ENCODE data around the gene KIF5B. TPM values are rescaled to one million over a fixed set of nuclear protein-coding genes. Genes with fewer than 3 reads are reported as not detected.

The KIF5B gene
- total RNA-seq, 1 donor from 2014 or later = 105 TPM

DNA sequence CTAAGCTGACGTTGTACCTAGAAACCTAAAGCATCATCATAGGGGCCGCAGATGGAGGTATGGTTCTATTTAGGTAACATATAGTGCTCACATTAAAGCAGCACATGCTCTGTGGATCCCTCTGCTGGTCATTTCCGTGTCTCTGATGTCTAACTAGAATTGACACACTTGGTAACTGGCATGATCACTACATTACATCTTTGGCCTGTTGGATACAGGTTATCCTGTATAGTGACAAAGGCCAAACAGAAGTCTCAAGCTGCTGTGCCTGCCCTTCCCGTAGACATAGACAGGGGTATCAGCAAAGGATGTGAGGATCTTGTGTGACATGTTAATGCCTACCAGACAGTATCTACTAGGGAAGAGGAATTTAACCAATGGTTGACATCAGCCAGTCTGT lies 51.2 kb downstream of the KIF5B start:
- Mint-ChIP-seq H3K9me3 (ENCODE audit: unreplicated experiment) (no peaks in the 10 kb centered on the region), H3K27ac (ENCODE audit: unreplicated experiment) (peak overlapping the region; percentile 29), H3K36me3 (ENCODE audit: unreplicated experiment) (no peaks in the 10 kb centered on the region), H3K4me1 (ENCODE audit: low read depth, unreplicated experiment) (peaks cover 24% of the 10 kb centered on the region), H3K27me3 (ENCODE audit: unreplicated experiment) (peaks cover 5% of the 10 kb centered on the region), H3K4me3 (ENCODE audit: unreplicated experiment) (no peak overlapping the region)
- TF ChIP-seq, protein P1, sequence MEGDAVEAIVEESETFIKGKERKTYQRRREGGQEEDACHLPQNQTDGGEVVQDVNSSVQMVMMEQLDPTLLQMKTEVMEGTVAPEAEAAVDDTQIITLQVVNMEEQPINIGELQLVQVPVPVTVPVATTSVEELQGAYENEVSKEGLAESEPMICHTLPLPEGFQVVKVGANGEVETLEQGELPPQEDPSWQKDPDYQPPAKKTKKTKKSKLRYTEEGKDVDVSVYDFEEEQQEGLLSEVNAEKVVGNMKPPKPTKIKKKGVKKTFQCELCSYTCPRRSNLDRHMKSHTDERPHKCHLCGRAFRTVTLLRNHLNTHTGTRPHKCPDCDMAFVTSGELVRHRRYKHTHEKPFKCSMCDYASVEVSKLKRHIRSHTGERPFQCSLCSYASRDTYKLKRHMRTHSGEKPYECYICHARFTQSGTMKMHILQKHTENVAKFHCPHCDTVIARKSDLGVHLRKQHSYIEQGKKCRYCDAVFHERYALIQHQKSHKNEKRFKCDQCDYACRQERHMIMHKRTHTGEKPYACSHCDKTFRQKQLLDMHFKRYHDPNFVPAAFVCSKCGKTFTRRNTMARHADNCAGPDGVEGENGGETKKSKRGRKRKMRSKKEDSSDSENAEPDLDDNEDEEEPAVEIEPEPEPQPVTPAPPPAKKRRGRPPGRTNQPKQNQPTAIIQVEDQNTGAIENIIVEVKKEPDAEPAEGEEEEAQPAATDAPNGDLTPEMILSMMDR (IDR thresholded peaks at IDR 0.05; ENCODE audit: partially characterized antibody, unreplicated experiment) = peak; percentile 60
- peak; percentile 36 for DNase-seq

DNA sequence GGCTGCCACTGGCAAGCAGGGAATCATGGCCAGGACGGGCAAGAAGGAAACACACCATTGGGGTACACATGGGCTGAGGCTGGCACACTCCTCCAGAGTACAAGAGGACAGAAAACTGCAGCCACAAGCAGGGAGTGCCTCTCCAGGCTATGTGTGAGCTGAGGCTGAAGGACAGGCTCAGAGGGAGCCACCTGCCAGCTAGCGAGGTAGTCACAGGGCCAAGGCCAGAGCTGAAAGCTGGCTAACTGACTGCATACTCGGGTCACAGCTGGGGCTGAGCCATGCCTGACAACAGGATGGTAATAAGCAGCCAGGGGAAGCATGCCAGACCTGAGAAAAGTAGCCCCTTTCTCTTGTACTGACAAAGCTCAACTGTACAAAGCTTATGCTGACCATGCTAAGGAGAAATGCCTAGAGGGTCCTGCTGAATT lies 52.0 kb downstream of the KIF5B start:
- peaks cover 24% of the 10 kb centered on the region for H3K4me1 Mint-ChIP-seq (ENCODE audit: low read depth, unreplicated experiment)
- DNase-seq = peak; percentile 57
- no peaks in the 10 kb centered on the region for H3K9me3 Mint-ChIP-seq (ENCODE audit: unreplicated experiment)
- no peak overlapping the region for H3K4me3 Mint-ChIP-seq (ENCODE audit: unreplicated experiment)
- H3K27ac Mint-ChIP-seq (ENCODE audit: unreplicated experiment) = peak overlapping the region; percentile 20
- no peaks in the 10 kb centered on the region for H3K36me3 Mint-ChIP-seq (ENCODE audit: unreplicated experiment)
- TF ChIP-seq, protein P1 (IDR thresholded peaks at IDR 0.05; ENCODE audit: partially characterized antibody, unreplicated experiment) = no peak
- H3K27me3 Mint-ChIP-seq (ENCODE audit: unreplicated experiment) = peaks cover 5% of the 10 kb centered on the region

DNA sequence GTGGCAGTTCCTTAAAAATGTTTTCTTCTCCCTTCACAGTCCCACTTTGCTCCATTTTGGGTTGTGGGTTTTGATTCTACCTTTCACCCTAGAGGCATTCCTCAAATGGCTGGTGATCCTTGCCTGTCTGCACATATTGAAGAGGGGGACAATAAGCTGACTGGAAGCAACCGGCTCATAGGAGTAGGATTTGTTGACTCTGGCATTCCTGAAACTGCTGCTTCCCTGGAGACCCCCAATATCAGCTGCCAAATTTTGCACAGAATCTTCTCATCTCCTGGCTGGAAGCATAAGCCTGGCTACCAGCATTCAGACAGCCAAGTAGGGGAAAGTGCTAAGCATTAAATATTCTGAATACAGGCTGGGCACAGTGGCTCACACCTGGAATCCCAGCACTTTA lies 53.7 kb downstream of the KIF5B start:
- H3K27ac Mint-ChIP-seq (ENCODE audit: unreplicated experiment) = no peak overlapping the region
- TF ChIP-seq, protein P1 (IDR thresholded peaks at IDR 0.05; ENCODE audit: partially characterized antibody, unreplicated experiment) = no peak
- H3K36me3 Mint-ChIP-seq (ENCODE audit: unreplicated experiment) = no peaks in the 10 kb centered on the region
- peaks cover 24% of the 10 kb centered on the region for H3K4me1 Mint-ChIP-seq (ENCODE audit: low read depth, unreplicated experiment)
- no peaks in the 10 kb centered on the region for H3K9me3 Mint-ChIP-seq (ENCODE audit: unreplicated experiment)
- peaks cover 5% of the 10 kb centered on the region for H3K27me3 Mint-ChIP-seq (ENCODE audit: unreplicated experiment)
- no peak for DNase-seq
- no peak overlapping the region for H3K4me3 Mint-ChIP-seq (ENCODE audit: unreplicated experiment)

DNA sequence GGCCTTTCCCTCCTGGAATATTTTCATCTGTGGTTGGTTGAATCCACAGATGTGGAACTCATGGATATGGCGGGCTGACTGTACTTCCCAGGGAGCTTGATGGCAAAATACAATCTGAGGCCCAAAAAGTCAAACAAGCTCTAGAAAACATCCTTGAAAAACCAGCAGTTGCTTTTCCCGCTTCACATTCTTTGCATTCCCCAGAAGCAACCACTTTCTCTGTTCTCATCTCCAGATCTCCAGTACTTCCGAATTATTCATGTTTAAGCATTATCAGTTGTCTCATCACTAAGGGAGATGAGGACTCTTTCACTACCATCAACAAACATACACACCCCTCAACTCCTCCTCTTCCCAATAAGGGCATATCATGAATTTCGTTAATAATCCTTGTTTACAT lies 55.3 kb downstream of the KIF5B start:
- TF ChIP-seq, protein P1 (IDR thresholded peaks at IDR 0.05; ENCODE audit: partially characterized antibody, unreplicated experiment) = no peak
- Mint-ChIP-seq H3K4me1 (ENCODE audit: low read depth, unreplicated experiment) (peaks cover 24% of the 10 kb centered on the region), H3K4me3 (ENCODE audit: unreplicated experiment) (no peak overlapping the region), H3K27me3 (ENCODE audit: unreplicated experiment) (peaks cover 3% of the 10 kb centered on the region), H3K36me3 (ENCODE audit: unreplicated experiment) (no peaks in the 10 kb centered on the region), H3K9me3 (ENCODE audit: unreplicated experiment) (no peaks in the 10 kb centered on the region), H3K27ac (ENCODE audit: unreplicated experiment) (no peak overlapping the region)
- DNase-seq = no peak

DNA sequence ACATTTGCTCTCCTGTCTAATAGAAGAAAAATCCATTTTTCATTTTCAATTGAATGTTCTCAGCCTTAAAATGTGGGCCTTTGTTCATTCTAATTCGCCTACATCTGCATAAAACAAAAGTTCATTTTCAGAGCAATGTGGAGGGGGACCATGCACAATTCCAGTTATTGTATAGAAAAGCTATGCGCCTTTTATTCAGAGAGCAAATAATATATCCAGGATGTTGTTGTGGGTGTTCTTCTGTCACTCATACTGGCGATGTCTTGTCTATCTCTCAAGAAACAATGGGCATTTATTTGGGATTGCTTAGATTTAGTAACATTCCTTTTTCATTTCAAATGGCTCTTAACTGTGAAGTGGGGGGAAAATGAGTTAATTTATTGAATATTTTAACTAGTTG lies 56.4 kb downstream of the KIF5B start:
- Mint-ChIP-seq H3K27ac (ENCODE audit: unreplicated experiment) (no peak overlapping the region), H3K4me1 (ENCODE audit: low read depth, unreplicated experiment) (peaks cover 18% of the 10 kb centered on the region), H3K9me3 (ENCODE audit: unreplicated experiment) (no peaks in the 10 kb centered on the region), H3K36me3 (ENCODE audit: unreplicated experiment) (no peaks in the 10 kb centered on the region), H3K27me3 (ENCODE audit: unreplicated experiment) (no peaks in the 10 kb centered on the region), H3K4me3 (ENCODE audit: unreplicated experiment) (no peak overlapping the region)
- TF ChIP-seq, protein P1 (IDR thresholded peaks at IDR 0.05; ENCODE audit: partially characterized antibody, unreplicated experiment) = no peak
- DNase-seq = no peak
